ENCODE measurements around the gene SLC30A4.

The SLC30A4 gene

GRCh38 chr15:45449916-45450867 is 72.4 kb downstream of the SLC30A4 start:
- H3K9ac ChIP-seq (ENCODE audit: low read length): no peak overlapping the region
- no peak overlapping the region for H4K8ac ChIP-seq (ENCODE audit: low read length)
- peak overlapping the region in 1 of 2 experiments; percentile 15 for H3K18ac ChIP-seq (ENCODE audit: low read depth in 1 of 2, low read length in 2 of 2)
- H3K4me2 ChIP-seq (ENCODE audit: low read length, poor library complexity, severe bottlenecking): no peak overlapping the region
- H2BK120ac ChIP-seq (ENCODE audit: low read depth, low read length): no peak overlapping the region
- H2AK5ac ChIP-seq (ENCODE audit: low read length, severe bottlenecking): no peak overlapping the region
- no peak overlapping the region for H2BK15ac ChIP-seq (ENCODE audit: low read depth, poor library complexity, severe bottlenecking)
- H3K4ac ChIP-seq (ENCODE audit: low read depth in 1 of 2, low read length in 2 of 2): no peak overlapping the region
- WGBS: 90% methylated on average over 20 of the region's 22 CpGs
- peak overlapping the region in 1 of 2 experiments; percentile 57 for H2BK12ac ChIP-seq (ENCODE audit: low read length in 2 of 2)
- no peak overlapping the region for H3K23ac ChIP-seq (ENCODE audit: low read length in 2 of 2)
- H3K36me3 ChIP-seq (ENCODE audit: control insufficient read depth in 1 of 2, insufficient read depth in 2 of 2, low read depth in 1 of 2, low read length in 2 of 2): no peaks in the 10 kb centered on the region
- H3K14ac ChIP-seq (ENCODE audit: low read length in 2 of 2): no peak overlapping the region
- no peak overlapping the region for H3K27ac ChIP-seq (ENCODE audit: low read length, poor library complexity, severe bottlenecking)
- H3K79me1 ChIP-seq (replicated peaks; ENCODE audit: low read length, poor library complexity, severe bottlenecking): no peaks in the 10 kb centered on the region
- no peak for DNase-seq
- peaks cover 7% of the 10 kb centered on the region for H3K9me3 ChIP-seq (ENCODE audit: control insufficient read depth, low read length)
- no peak overlapping the region for H3K4me3 ChIP-seq (ENCODE audit: insufficient read depth in 1 of 2, low read depth in 1 of 2, low read length in 2 of 2)
- H2BK5ac ChIP-seq (ENCODE audit: low read depth, low read length, poor library complexity, severe bottlenecking): no peak overlapping the region
- no peak overlapping the region for H4K91ac ChIP-seq (ENCODE audit: low read length)
- peaks cover 20% of the 10 kb centered on the region for H3K4me1 ChIP-seq (ENCODE audit: control insufficient read depth, insufficient read depth, low read depth, low read length)
- H2AFZ ChIP-seq (ENCODE audit: low read depth, low read length): no peak overlapping the region
- peaks cover 0 to 14% of the 10 kb centered on the region in 2 experiments for H3K27me3 ChIP-seq (ENCODE audit: control insufficient read depth in 1 of 2, insufficient read depth in 1 of 2, low read length in 2 of 2)

DNA sequence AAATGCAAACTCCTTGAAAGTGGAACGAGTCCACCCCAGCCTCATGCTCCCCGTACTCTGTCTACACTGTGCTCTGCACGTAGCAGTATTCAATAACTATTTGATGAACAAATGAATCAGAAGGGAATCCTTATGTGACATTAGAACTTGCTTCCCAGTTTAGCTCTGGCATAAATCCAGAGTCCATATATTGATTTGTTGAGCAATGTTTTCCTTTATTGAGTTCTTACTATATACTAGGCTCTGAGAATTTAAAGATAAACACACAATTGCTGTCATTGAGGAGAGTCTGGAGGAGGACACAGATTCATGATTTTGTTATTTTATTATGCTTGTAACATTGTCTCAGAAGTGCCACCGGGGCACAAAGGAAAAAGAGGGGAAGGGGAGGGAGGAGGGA is 73.2 kb downstream of the SLC30A4 start:
- Histone ChIP-seq H3K4me1 (ENCODE audit: control insufficient read depth, insufficient read depth, low read depth, low read length) (peaks cover 15% of the 10 kb centered on the region), H3K9ac (ENCODE audit: low read length) (no peak overlapping the region), H3K79me1 (replicated peaks; ENCODE audit: low read length, poor library complexity, severe bottlenecking) (no peaks in the 10 kb centered on the region), H2AK5ac (ENCODE audit: low read length, severe bottlenecking) (no peak overlapping the region), H2BK15ac (ENCODE audit: low read depth, poor library complexity, severe bottlenecking) (no peak overlapping the region), H4K91ac (ENCODE audit: low read length) (no peak overlapping the region), H3K18ac (ENCODE audit: low read depth in 1 of 2, low read length in 2 of 2) (no peak overlapping the region), H3K27me3 (ENCODE audit: control insufficient read depth in 1 of 2, insufficient read depth in 1 of 2, low read length in 2 of 2) (peaks cover 0 to 14% of the 10 kb centered on the region in 2 experiments), H2AFZ (ENCODE audit: low read depth, low read length) (no peak overlapping the region), H3K4me2 (ENCODE audit: low read length, poor library complexity, severe bottlenecking) (no peak overlapping the region), H3K27ac (ENCODE audit: low read length, poor library complexity, severe bottlenecking) (no peak overlapping the region), H3K23ac (ENCODE audit: low read length in 2 of 2) (no peak overlapping the region), H2BK12ac (ENCODE audit: low read length in 2 of 2) (no peak overlapping the region), H3K4ac (ENCODE audit: low read depth in 1 of 2, low read length in 2 of 2) (no peak overlapping the region), H3K4me3 (ENCODE audit: insufficient read depth in 1 of 2, low read depth in 1 of 2, low read length in 2 of 2) (no peak overlapping the region), H2BK5ac (ENCODE audit: low read depth, low read length, poor library complexity, severe bottlenecking) (no peak overlapping the region), H3K36me3 (ENCODE audit: control insufficient read depth in 1 of 2, insufficient read depth in 2 of 2, low read depth in 1 of 2, low read length in 2 of 2) (no peaks in the 10 kb centered on the region), H3K14ac (ENCODE audit: low read length in 2 of 2) (no peak overlapping the region), H2BK120ac (ENCODE audit: low read depth, low read length) (no peak overlapping the region), H4K8ac (ENCODE audit: low read length) (no peak overlapping the region), H3K9me3 (ENCODE audit: control insufficient read depth, low read length) (peaks cover 7% of the 10 kb centered on the region)
- no peak for DNase-seq
- WGBS: 85% methylated on average over 4 of the region's 4 CpGs

DNA sequence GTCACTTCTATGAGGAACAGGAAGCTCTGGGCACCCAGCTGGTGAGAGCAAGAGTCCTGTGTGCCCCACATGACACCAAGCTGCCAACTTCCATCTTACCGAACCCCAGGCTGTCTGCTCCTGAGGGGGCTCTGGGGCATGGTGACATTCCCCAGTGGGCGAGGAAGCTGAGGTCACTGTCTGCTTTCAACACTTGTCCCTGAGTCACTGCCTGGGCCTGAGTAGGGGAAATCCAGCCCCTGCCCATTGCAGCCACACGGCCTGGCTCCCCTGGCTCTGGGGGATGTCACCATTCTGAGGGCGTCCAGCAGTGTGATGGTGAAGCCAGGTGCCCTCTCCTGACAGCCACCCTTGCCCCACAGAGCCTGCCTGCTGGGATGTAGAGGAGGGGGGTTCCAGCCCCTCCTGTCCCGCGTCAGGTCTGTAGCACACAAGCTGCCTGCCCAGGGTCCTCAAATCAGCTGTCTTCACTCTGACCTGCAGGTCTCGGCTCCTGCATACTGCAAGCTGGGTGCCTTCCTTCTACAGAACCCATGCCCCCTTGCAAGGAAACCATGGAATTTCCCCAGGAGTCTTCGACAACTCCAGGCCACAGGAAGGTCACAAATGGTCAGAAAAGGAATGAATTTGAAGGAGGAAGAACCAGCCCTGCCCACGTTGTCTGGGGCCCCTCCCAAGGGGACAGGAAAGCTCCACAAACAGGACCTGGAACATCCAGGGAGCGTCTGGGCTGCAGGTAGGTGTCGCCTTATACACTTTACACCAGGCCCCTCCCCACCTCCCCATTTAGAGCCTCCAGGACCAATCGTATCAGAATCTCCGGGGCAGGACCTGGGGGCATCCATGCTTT is 74.3 kb downstream of the SLC30A4 start:
- Histone ChIP-seq H3K9me3 (ENCODE audit: control insufficient read depth, low read length) (peaks cover 7% of the 10 kb centered on the region), H3K79me1 (replicated peaks; ENCODE audit: low read length, poor library complexity, severe bottlenecking) (no peaks in the 10 kb centered on the region), H3K9ac (ENCODE audit: low read length) (no peak overlapping the region), H2AFZ (ENCODE audit: low read depth, low read length) (no peak overlapping the region), H3K4me3 (ENCODE audit: insufficient read depth in 1 of 2, low read depth in 1 of 2, low read length in 2 of 2) (no peak overlapping the region), H3K4me1 (ENCODE audit: control insufficient read depth, insufficient read depth, low read depth, low read length) (peaks cover 14% of the 10 kb centered on the region), H4K91ac (ENCODE audit: low read length) (peak overlapping the region; percentile 44), H3K23ac (ENCODE audit: low read length in 2 of 2) (no peak overlapping the region), H2AK5ac (ENCODE audit: low read length, severe bottlenecking) (no peak overlapping the region), H3K27ac (ENCODE audit: low read length, poor library complexity, severe bottlenecking) (no peak overlapping the region), H3K4ac (ENCODE audit: low read depth in 1 of 2, low read length in 2 of 2) (no peak overlapping the region), H2BK12ac (ENCODE audit: low read length in 2 of 2) (peak overlapping the region in 1 of 2 experiments; percentile 11), H3K18ac (ENCODE audit: low read depth in 1 of 2, low read length in 2 of 2) (peak overlapping the region in 1 of 2 experiments; percentile 77), H4K8ac (ENCODE audit: low read length) (no peak overlapping the region), H3K14ac (ENCODE audit: low read length in 2 of 2) (peak overlapping the region in 1 of 2 experiments; percentile 67), H2BK120ac (ENCODE audit: low read depth, low read length) (no peak overlapping the region), H2BK5ac (ENCODE audit: low read depth, low read length, poor library complexity, severe bottlenecking) (no peak overlapping the region), H2BK15ac (ENCODE audit: low read depth, poor library complexity, severe bottlenecking) (no peak overlapping the region), H3K4me2 (ENCODE audit: low read length, poor library complexity, severe bottlenecking) (no peak overlapping the region), H3K27me3 (ENCODE audit: control insufficient read depth in 1 of 2, insufficient read depth in 1 of 2, low read length in 2 of 2) (peaks cover 0 to 14% of the 10 kb centered on the region in 2 experiments), H3K36me3 (ENCODE audit: control insufficient read depth in 1 of 2, insufficient read depth in 2 of 2, low read depth in 1 of 2, low read length in 2 of 2) (no peaks in the 10 kb centered on the region)
- 57% methylated on average over 13 of the region's 13 CpGs for WGBS
- DNase-seq: peak; percentile 73

GRCh38 chr15:45443645-45444044 is 78.9 kb downstream of the SLC30A4 start:
- no peak overlapping the region for H2BK120ac ChIP-seq (ENCODE audit: low read depth, low read length)
- H3K4me3 ChIP-seq (ENCODE audit: insufficient read depth in 1 of 2, low read depth in 1 of 2, low read length in 2 of 2): no peak overlapping the region
- H3K27me3 ChIP-seq (ENCODE audit: control insufficient read depth in 1 of 2, insufficient read depth in 1 of 2, low read length in 2 of 2): no peaks in the 10 kb centered on the region
- H2AFZ ChIP-seq (ENCODE audit: low read depth, low read length): no peak overlapping the region
- H2BK12ac ChIP-seq (ENCODE audit: low read length in 2 of 2): no peak overlapping the region
- no peak for DNase-seq
- no peak overlapping the region for H3K4ac ChIP-seq (ENCODE audit: low read depth in 1 of 2, low read length in 2 of 2)
- no peaks in the 10 kb centered on the region for H3K79me1 ChIP-seq (replicated peaks; ENCODE audit: low read length, poor library complexity, severe bottlenecking)
- no peak overlapping the region for H3K23ac ChIP-seq (ENCODE audit: low read length in 2 of 2)
- H3K27ac ChIP-seq (ENCODE audit: low read length, poor library complexity, severe bottlenecking): no peak overlapping the region
- no peak overlapping the region for H2BK5ac ChIP-seq (ENCODE audit: low read depth, low read length, poor library complexity, severe bottlenecking)
- H3K4me2 ChIP-seq (ENCODE audit: low read length, poor library complexity, severe bottlenecking): no peak overlapping the region
- no peaks in the 10 kb centered on the region for H3K9me3 ChIP-seq (ENCODE audit: control insufficient read depth, low read length)
- H2BK15ac ChIP-seq (ENCODE audit: low read depth, poor library complexity, severe bottlenecking): no peak overlapping the region
- no peak overlapping the region for H3K18ac ChIP-seq (ENCODE audit: low read depth in 1 of 2, low read length in 2 of 2)
- no peak overlapping the region for H4K91ac ChIP-seq (ENCODE audit: low read length)
- H3K4me1 ChIP-seq (ENCODE audit: control insufficient read depth, insufficient read depth, low read depth, low read length): peaks cover 21% of the 10 kb centered on the region
- no peak overlapping the region for H4K8ac ChIP-seq (ENCODE audit: low read length)
- 89% methylated on average over 2 of the region's 2 CpGs for WGBS
- H3K36me3 ChIP-seq (ENCODE audit: control insufficient read depth in 1 of 2, insufficient read depth in 2 of 2, low read depth in 1 of 2, low read length in 2 of 2): no peaks in the 10 kb centered on the region
- no peak overlapping the region for H2AK5ac ChIP-seq (ENCODE audit: low read length, severe bottlenecking)
- no peak overlapping the region for H3K14ac ChIP-seq (ENCODE audit: low read length in 2 of 2)
- H3K9ac ChIP-seq (ENCODE audit: low read length): no peak overlapping the region
